ENCODE data around the gene HRH1. TPM values are rescaled to one million over a fixed set of nuclear protein-coding genes. Genes with fewer than 3 reads are reported as not detected.

HRH1 gene
- total RNA-seq, 1 donor from 2014 or later = 6.2 TPM

- H3K9me3 ChIP-seq = no peaks in the 10 kb centered on the region
- peaks cover 0 to 4% of the 10 kb centered on the region in 2 donors for H3K36me3 ChIP-seq
- TF ChIP-seq, protein P1, sequence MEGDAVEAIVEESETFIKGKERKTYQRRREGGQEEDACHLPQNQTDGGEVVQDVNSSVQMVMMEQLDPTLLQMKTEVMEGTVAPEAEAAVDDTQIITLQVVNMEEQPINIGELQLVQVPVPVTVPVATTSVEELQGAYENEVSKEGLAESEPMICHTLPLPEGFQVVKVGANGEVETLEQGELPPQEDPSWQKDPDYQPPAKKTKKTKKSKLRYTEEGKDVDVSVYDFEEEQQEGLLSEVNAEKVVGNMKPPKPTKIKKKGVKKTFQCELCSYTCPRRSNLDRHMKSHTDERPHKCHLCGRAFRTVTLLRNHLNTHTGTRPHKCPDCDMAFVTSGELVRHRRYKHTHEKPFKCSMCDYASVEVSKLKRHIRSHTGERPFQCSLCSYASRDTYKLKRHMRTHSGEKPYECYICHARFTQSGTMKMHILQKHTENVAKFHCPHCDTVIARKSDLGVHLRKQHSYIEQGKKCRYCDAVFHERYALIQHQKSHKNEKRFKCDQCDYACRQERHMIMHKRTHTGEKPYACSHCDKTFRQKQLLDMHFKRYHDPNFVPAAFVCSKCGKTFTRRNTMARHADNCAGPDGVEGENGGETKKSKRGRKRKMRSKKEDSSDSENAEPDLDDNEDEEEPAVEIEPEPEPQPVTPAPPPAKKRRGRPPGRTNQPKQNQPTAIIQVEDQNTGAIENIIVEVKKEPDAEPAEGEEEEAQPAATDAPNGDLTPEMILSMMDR (IDR thresholded peaks at IDR 0.05) = no peak
- intact Hi-C loops (cut with DNase I) = no loop called here
- DNase-seq (ENCODE audit: low spot score in 2 of 2) = no peak
- no peaks in the 10 kb centered on the region for H3K27me3 ChIP-seq
- H3K27ac ChIP-seq = no peak overlapping the region
- H3K4me1 ChIP-seq = no peaks in the 10 kb centered on the region
- no peak overlapping the region for H3K4me3 ChIP-seq
These were observed 84.6 kb downstream of the HRH1 start for GRCh38 chr3:11238880-11239279.

DNA sequence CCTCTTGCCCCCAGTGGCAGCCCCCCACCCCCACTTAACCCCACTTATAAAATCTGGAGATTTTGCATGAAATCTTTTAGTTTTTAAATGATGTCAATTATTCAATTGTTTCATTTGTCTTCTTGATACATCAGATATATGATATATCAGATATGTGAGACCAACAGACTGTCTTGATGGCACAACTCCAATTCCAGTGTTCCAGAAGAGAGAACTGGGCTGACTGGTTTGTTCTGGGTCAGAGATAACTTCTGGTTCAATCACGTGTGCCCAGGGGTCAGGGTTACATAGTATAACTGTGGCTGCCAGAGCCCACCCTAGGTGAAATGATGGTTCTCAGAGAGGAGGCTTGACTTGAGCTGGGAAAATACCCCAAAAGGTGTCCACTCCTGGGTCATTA is 85.5 kb downstream of the HRH1 start:
- H3K27ac ChIP-seq = no peak overlapping the region
- H3K36me3 ChIP-seq = peaks cover 0 to 4% of the 10 kb centered on the region in 2 donors
- H3K9me3 ChIP-seq = no peaks in the 10 kb centered on the region
- no peak for DNase-seq (ENCODE audit: low spot score in 2 of 2)
- intact Hi-C loops (cut with DNase I) = no loop called here
- H3K27me3 ChIP-seq = no peaks in the 10 kb centered on the region
- no peak overlapping the region for H3K4me3 ChIP-seq
- TF ChIP-seq, protein P1 (IDR thresholded peaks at IDR 0.05) = no peak
- H3K4me1 ChIP-seq = no peaks in the 10 kb centered on the region

DNA sequence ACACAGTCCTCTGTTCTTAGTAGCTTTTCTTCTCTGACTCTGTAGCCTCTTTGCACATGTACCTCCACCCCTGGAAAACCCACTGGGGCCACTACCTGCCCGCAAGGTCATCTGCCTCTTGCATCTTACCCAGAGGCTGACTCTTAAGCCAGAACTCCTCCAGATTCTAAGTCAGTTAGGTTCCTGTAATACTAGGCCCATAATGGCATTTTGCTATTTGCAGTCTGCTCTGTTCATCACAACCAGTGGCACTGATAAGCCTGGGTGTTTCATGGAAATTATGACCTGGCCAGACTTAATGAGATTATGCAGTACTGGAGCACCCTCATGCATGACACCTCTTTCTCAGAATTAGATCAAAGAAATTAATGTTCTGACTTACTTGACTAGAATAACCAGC is 86.2 kb downstream of the HRH1 start:
- no peaks in the 10 kb centered on the region for H3K9me3 ChIP-seq
- TF ChIP-seq, protein P1 (IDR thresholded peaks at IDR 0.05) = no peak
- no peaks in the 10 kb centered on the region for H3K4me1 ChIP-seq
- H3K27ac ChIP-seq = no peak overlapping the region
- H3K4me3 ChIP-seq = no peak overlapping the region
- H3K27me3 ChIP-seq = no peaks in the 10 kb centered on the region
- intact Hi-C loops (cut with DNase I) = no loop called here
- DNase-seq (ENCODE audit: low spot score in 2 of 2) = no peak
- H3K36me3 ChIP-seq = peaks cover 0 to 2% of the 10 kb centered on the region in 2 donors

DNA sequence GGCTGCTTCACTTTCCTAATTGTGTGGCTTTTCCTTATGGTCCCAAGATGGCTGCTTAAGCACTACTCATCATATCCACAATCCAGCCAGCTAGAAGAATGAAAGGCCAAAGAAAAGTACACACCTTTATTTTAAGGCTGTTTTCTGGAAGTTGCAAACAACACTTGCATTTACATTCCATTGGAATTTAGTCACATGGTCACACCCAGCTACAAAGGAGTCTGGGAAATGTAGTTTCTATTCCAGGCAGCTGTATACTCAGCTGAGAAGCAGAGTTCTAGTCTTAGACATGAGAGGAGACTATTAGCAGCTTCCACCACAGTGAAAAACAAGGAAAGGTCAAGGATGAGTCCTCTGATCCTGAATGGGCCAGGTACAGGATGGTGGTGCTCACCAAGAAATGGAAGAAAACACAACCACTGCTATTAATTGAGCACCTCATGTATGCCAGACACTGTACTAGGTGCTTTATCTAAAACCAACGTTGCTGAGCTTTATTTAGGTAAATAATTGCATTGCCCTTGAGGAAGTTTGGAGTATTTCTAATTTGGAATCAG is 89.9 kb downstream of the HRH1 start:
- H3K36me3 ChIP-seq = no peaks in the 10 kb centered on the region
- TF ChIP-seq, protein P1 (IDR thresholded peaks at IDR 0.05) = no peak
- no peaks in the 10 kb centered on the region for H3K9me3 ChIP-seq
- H3K27me3 ChIP-seq = no peaks in the 10 kb centered on the region
- H3K4me1 ChIP-seq = peaks cover 0 to 3% of the 10 kb centered on the region in 2 donors
- no peak for DNase-seq (ENCODE audit: low spot score in 2 of 2)
- intact Hi-C loops (cut with DNase I) = no loop called here
- H3K27ac ChIP-seq = no peak overlapping the region
- H3K4me3 ChIP-seq = no peak overlapping the region

- Histone ChIP-seq H3K36me3 (no peaks in the 10 kb centered on the region), H3K9me3 (no peaks in the 10 kb centered on the region), H3K4me1 (peaks cover 0 to 3% of the 10 kb centered on the region in 2 donors), H3K4me3 (no peak overlapping the region), H3K27me3 (no peaks in the 10 kb centered on the region), H3K27ac (no peak overlapping the region)
- DNase-seq (ENCODE audit: low spot score in 2 of 2) = no peak
- TF ChIP-seq, protein P1 (IDR thresholded peaks at IDR 0.05) = no peak
- intact Hi-C loops (cut with DNase I) = no loop called here
These were observed 91.0 kb downstream of the HRH1 start for GRCh38 chr3:11245276-11245675.
